ENCODE results near the gene MIDN.

MIDN gene

GRCh38 chr19:1275976-1276627, 27.7 kb downstream of the MIDN start (continued):
- TF ChIP-seq ZBTB49 (tag by site-specific recombination; IDR thresholded peaks at IDR 0.05; ENCODE audit: low read depth) (no peak), ZNF510 (tag by site-specific recombination; IDR thresholded peaks at IDR 0.05; ENCODE audit: insufficient replicate concordance) (no peak), ZSCAN16 (tag by site-specific recombination; IDR thresholded peaks at IDR 0.05) (no peak), ZNF600 (tag by site-specific recombination; IDR thresholded peaks at IDR 0.05) (no peak), ZNF169 (tag by site-specific recombination; IDR thresholded peaks at IDR 0.05) (no peak), ZNF335 (tag by site-specific recombination; conservative IDR thresholded peaks at IDR 0.05) (peak; percentile 97), ZNF621 (tag by site-specific recombination; IDR thresholded peaks at IDR 0.05) (no peak), GLIS1 (tag by site-specific recombination; IDR thresholded peaks at IDR 0.05) (peak; percentile 62), ZNF518A (tag by site-specific recombination; conservative IDR thresholded peaks at IDR 0.05; ENCODE audit: low read depth) (no peak), YY1 (tag by site-specific recombination; IDR thresholded peaks at IDR 0.05) (no peak), KLF9 (tag by site-specific recombination; IDR thresholded peaks at IDR 0.05; ENCODE audit: low read depth) (peak; percentile 97; the same call in 1 of the 2 replicates), ZNF121 (tag by site-specific recombination; IDR thresholded peaks at IDR 0.05) (no peak), ZNF544 (tag by site-specific recombination; IDR thresholded peaks at IDR 0.05) (no peak), AEBP2 (tag by site-specific recombination; IDR thresholded peaks at IDR 0.05; ENCODE audit: borderline replicate concordance) (no peak), ZEB2 (tag by site-specific recombination; IDR thresholded peaks at IDR 0.05) (no peak), ZNF202 (tag by site-specific recombination; IDR thresholded peaks at IDR 0.05; ENCODE audit: borderline replicate concordance) (no peak), ZNF623 (tag by site-specific recombination; IDR thresholded peaks at IDR 0.05) (no peak), MZF1 (tag by site-specific recombination; IDR thresholded peaks at IDR 0.05; ENCODE audit: borderline replicate concordance) (no peak), GLI2 (tag by site-specific recombination; IDR thresholded peaks at IDR 0.05; ENCODE audit: borderline replicate concordance, low read depth) (no peak), ZFP69B (tag by site-specific recombination; IDR thresholded peaks at IDR 0.05) (peak; percentile 96), ZNF157 (tag by site-specific recombination; IDR thresholded peaks at IDR 0.05) (no peak), ZNF350 (tag by site-specific recombination; IDR thresholded peaks at IDR 0.05) (no peak), ZNF132 (tag by site-specific recombination; IDR thresholded peaks at IDR 0.05; ENCODE audit: borderline replicate concordance) (no peak), ZNF26 (tag by site-specific recombination; IDR thresholded peaks at IDR 0.05) (no peak), HOXD13 (CRISPR knock-in tag; IDR thresholded peaks at IDR 0.05; ENCODE audit: borderline replicate concordance) (no peak)
- TF ChIP-seq, protein P1, sequence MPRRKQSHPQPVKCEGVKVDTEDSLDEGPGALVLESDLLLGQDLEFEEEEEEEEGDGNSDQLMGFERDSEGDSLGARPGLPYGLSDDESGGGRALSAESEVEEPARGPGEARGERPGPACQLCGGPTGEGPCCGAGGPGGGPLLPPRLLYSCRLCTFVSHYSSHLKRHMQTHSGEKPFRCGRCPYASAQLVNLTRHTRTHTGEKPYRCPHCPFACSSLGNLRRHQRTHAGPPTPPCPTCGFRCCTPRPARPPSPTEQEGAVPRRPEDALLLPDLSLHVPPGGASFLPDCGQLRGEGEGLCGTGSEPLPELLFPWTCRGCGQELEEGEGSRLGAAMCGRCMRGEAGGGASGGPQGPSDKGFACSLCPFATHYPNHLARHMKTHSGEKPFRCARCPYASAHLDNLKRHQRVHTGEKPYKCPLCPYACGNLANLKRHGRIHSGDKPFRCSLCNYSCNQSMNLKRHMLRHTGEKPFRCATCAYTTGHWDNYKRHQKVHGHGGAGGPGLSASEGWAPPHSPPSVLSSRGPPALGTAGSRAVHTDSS (tag by site-specific recombination; IDR thresholded peaks at IDR 0.05), result no peak
